ENCODE results near the gene RTTN.

RTTN gene

GRCh38 chr18:69956057-69956456 is 249.4 kb downstream of the RTTN start:
- no peak overlapping the region for H3K4ac ChIP-seq (ENCODE audit: low read depth, low read length)
- no peak overlapping the region for H2AFZ ChIP-seq (ENCODE audit: insufficient read depth, low read length, poor library complexity)
- no peak overlapping the region for H3K4me3 ChIP-seq (ENCODE audit: low read depth, low read length)
- peaks cover 0 to 1% of the 10 kb centered on the region in 2 experiments for H3K4me1 ChIP-seq (ENCODE audit: control insufficient read depth in 1 of 2, insufficient read depth in 2 of 2, low read length in 2 of 2)
- H4K91ac ChIP-seq (ENCODE audit: low read depth, low read length), result no peak overlapping the region
- no peaks in the 10 kb centered on the region for H3K9me3 ChIP-seq (ENCODE audit: insufficient read depth, low read depth, low read length)
- no peak overlapping the region for H3K23ac ChIP-seq (ENCODE audit: low read length)
- H2BK120ac ChIP-seq (ENCODE audit: insufficient read depth, low read length, poor library complexity), result no peak overlapping the region
- no peaks in the 10 kb centered on the region for H3K27me3 ChIP-seq (ENCODE audit: insufficient read depth, low read length)
- no peaks in the 10 kb centered on the region for H3K79me2 ChIP-seq (ENCODE audit: control insufficient read depth, insufficient read depth, low read length, poor library complexity)
- no peaks in the 10 kb centered on the region for H3K36me3 ChIP-seq (ENCODE audit: control insufficient read depth in 1 of 2, insufficient read depth in 2 of 2, low read length in 2 of 2)
- no peak overlapping the region for H3K14ac ChIP-seq (ENCODE audit: low read length)
- H3K27ac ChIP-seq (ENCODE audit: low read depth, low read length), result no peak overlapping the region
- no peak overlapping the region for H2AK5ac ChIP-seq (ENCODE audit: low read length)
- H4K8ac ChIP-seq (ENCODE audit: low read depth, low read length), result no peak overlapping the region
- no peak overlapping the region for H3K18ac ChIP-seq (ENCODE audit: low read length)
- no peak overlapping the region for H2BK12ac ChIP-seq (ENCODE audit: low read length)
- whole genome bisulfite sequencing (ENCODE audit: extremely low coverage, insufficient coverage, insufficient read length), result no CpG with 5 or more reads among the region's 5 CpGs
- H3K79me1 ChIP-seq (ENCODE audit: low read length), result no peaks in the 10 kb centered on the region
- H2BK5ac ChIP-seq (ENCODE audit: low read depth, low read length, poor library complexity), result no peak overlapping the region
- DNase-seq, result no peak
- no peak overlapping the region for H3K4me2 ChIP-seq (ENCODE audit: low read length)
- H4K12ac ChIP-seq (ENCODE audit: low read depth, low read length), result no peak overlapping the region
- H3K9ac ChIP-seq (ENCODE audit: low read length), result no peak overlapping the region

GRCh38 chr18:69954719-69955480 is 250.6 kb downstream of the RTTN start:
- Histone ChIP-seq H3K9ac (ENCODE audit: low read length) (no peak overlapping the region), H3K4me1 (ENCODE audit: control insufficient read depth in 1 of 2, insufficient read depth in 2 of 2, low read length in 2 of 2) (peaks cover 0 to 2% of the 10 kb centered on the region in 2 experiments), H2AFZ (ENCODE audit: insufficient read depth, low read length, poor library complexity) (no peak overlapping the region), H3K4me2 (ENCODE audit: low read length) (no peak overlapping the region), H3K79me2 (ENCODE audit: control insufficient read depth, insufficient read depth, low read length, poor library complexity) (no peaks in the 10 kb centered on the region), H3K79me1 (ENCODE audit: low read length) (no peaks in the 10 kb centered on the region), H2BK120ac (ENCODE audit: insufficient read depth, low read length, poor library complexity) (no peak overlapping the region), H2AK5ac (ENCODE audit: low read length) (no peak overlapping the region), H3K27me3 (ENCODE audit: insufficient read depth, low read length) (no peaks in the 10 kb centered on the region), H3K23ac (ENCODE audit: low read length) (no peak overlapping the region), H2BK12ac (ENCODE audit: low read length) (no peak overlapping the region), H3K4me3 (ENCODE audit: low read depth, low read length) (no peak overlapping the region), H3K27ac (ENCODE audit: low read depth, low read length) (no peak overlapping the region), H3K36me3 (ENCODE audit: control insufficient read depth in 1 of 2, insufficient read depth in 2 of 2, low read length in 2 of 2) (no peaks in the 10 kb centered on the region), H3K14ac (ENCODE audit: low read length) (no peak overlapping the region), H4K91ac (ENCODE audit: low read depth, low read length) (no peak overlapping the region), H4K8ac (ENCODE audit: low read depth, low read length) (no peak overlapping the region), H2BK5ac (ENCODE audit: low read depth, low read length, poor library complexity) (no peak overlapping the region), H3K4ac (ENCODE audit: low read depth, low read length) (no peak overlapping the region), H3K9me3 (ENCODE audit: insufficient read depth, low read depth, low read length) (peaks cover 2% of the 10 kb centered on the region), H3K18ac (ENCODE audit: low read length) (no peak overlapping the region), H4K12ac (ENCODE audit: low read depth, low read length) (no peak overlapping the region)
- no CpG with 5 or more reads among the region's 5 CpGs for WGBS (ENCODE audit: extremely low coverage, insufficient coverage, insufficient read length)
- DNase-seq, result no peak

DNA sequence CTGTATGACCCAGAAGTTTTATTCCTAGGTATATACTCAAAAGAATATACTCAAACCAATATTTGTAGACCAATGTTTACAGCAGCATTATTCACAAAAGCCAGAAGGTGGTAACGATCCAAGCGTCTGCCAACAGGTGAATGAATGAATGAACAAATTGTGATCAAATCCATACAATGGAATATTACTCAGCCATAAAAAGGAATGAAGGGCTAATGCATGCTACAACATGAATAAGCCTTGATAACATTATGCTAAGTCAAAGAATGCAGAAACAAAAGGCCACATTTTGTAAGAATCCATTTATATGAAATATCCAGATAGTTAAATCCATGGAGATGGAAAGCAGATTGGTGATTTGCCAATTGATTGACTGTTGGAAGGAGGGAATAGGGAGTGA is 252.3 kb downstream of the RTTN start:
- no peak overlapping the region for H4K8ac ChIP-seq (ENCODE audit: low read depth, low read length)
- H3K4me3 ChIP-seq (ENCODE audit: low read depth, low read length), result no peak overlapping the region
- H3K79me2 ChIP-seq (ENCODE audit: control insufficient read depth, insufficient read depth, low read length, poor library complexity), result no peaks in the 10 kb centered on the region
- H3K79me1 ChIP-seq (ENCODE audit: low read length), result no peaks in the 10 kb centered on the region
- no peak overlapping the region for H3K9ac ChIP-seq (ENCODE audit: low read length)
- H2BK12ac ChIP-seq (ENCODE audit: low read length), result no peak overlapping the region
- no peak overlapping the region for H2AFZ ChIP-seq (ENCODE audit: insufficient read depth, low read length, poor library complexity)
- H3K9me3 ChIP-seq (ENCODE audit: insufficient read depth, low read depth, low read length), result peaks cover 5% of the 10 kb centered on the region
- H3K4me1 ChIP-seq (ENCODE audit: control insufficient read depth in 1 of 2, insufficient read depth in 2 of 2, low read length in 2 of 2), result peaks cover 0 to 2% of the 10 kb centered on the region in 2 experiments
- H3K27ac ChIP-seq (ENCODE audit: low read depth, low read length), result no peak overlapping the region
- no peaks in the 10 kb centered on the region for H3K27me3 ChIP-seq (ENCODE audit: insufficient read depth, low read length)
- no CpG with 5 or more reads among the region's 2 CpGs for WGBS (ENCODE audit: extremely low coverage, insufficient coverage, insufficient read length)
- no peak for DNase-seq
- no peak overlapping the region for H4K12ac ChIP-seq (ENCODE audit: low read depth, low read length)
- H3K4ac ChIP-seq (ENCODE audit: low read depth, low read length), result no peak overlapping the region
- no peak overlapping the region for H3K18ac ChIP-seq (ENCODE audit: low read length)
- H4K91ac ChIP-seq (ENCODE audit: low read depth, low read length), result no peak overlapping the region
- no peak overlapping the region for H2AK5ac ChIP-seq (ENCODE audit: low read length)
- no peaks in the 10 kb centered on the region for H3K36me3 ChIP-seq (ENCODE audit: control insufficient read depth in 1 of 2, insufficient read depth in 2 of 2, low read length in 2 of 2)
- no peak overlapping the region for H2BK120ac ChIP-seq (ENCODE audit: insufficient read depth, low read length, poor library complexity)
- H3K14ac ChIP-seq (ENCODE audit: low read length), result no peak overlapping the region
- no peak overlapping the region for H3K4me2 ChIP-seq (ENCODE audit: low read length)
- no peak overlapping the region for H2BK5ac ChIP-seq (ENCODE audit: low read depth, low read length, poor library complexity)
- no peak overlapping the region for H3K23ac ChIP-seq (ENCODE audit: low read length)
